Naive thymus-derived CD4-positive, alpha-beta T cell (primary cell): ENCODE data around the gene THBS2. TPM values are rescaled to one million over a fixed set of nuclear protein-coding genes. Genes with fewer than 3 reads are reported as not detected.

ENCODE experiments used
- ATAC-seq: fragments of 150-1000 bp; cut with Tn5 transposase; 2 replicates; pipeline ENCODE4 v1.10.0; 2021; ENCODE audit warnings: mild to moderate bottlenecking, moderate library complexity
- CTCF ChIA-PET: fragments of 350-600 bp; sonication (Branson Sonifier 250); formaldehyde crosslinking; loops from one replicate; lab custom pipeline; 2021; ENCODE audit warnings: antibody characterized with exemption; lab: Charles Lee
- POLR2A ChIA-PET: fragments of 350-600 bp; sonication (Branson Sonifier 250); formaldehyde crosslinking; loops from one replicate; lab custom pipeline; 2021; ENCODE audit warnings: antibody characterized with exemption, inconsistent platforms; lab: Charles Lee
- DNase-seq, 9 donors: peaks; one replicate each; pipeline versions ENCODE4 v3.0.0 to v3.0.0-alpha.2; 2020 to 2022; ENCODE audit warnings: mixed read lengths in 1 of 9
- H3K27ac ChIP-seq: one replicate; pipeline ENCODE4 v1.7.0; 2013; ENCODE audit warnings: mild to moderate bottlenecking, low read depth, low read length, moderate library complexity
- H3K27me3 ChIP-seq, 2 donors: one replicate each; pipeline ENCODE4 v1.7.0; 2013; ENCODE audit warnings: low read length in 2 of 2, mild to moderate bottlenecking in 2 of 2, moderate library complexity in 2 of 2; ENCODE audit not compliant: control insufficient read depth in 2 of 2, insufficient read depth in 2 of 2
- H3K36me3 ChIP-seq, 3 experiments: 1 replicate in 2 of 3; 2 replicates in 1 of 3; pipeline ENCODE4 v1.7.0; 2013; ENCODE audit warnings: low read length in 3 of 3, mild to moderate bottlenecking in 3 of 3, moderate library complexity in 1 of 3; ENCODE audit not compliant: insufficient read depth in 3 of 3, control insufficient read depth in 2 of 3
- H3K4me1 ChIP-seq, 2 donors: one replicate each; pipeline ENCODE4 v1.7.0; 2013; ENCODE audit warnings: low read length in 2 of 2, mild to moderate bottlenecking in 2 of 2, moderate library complexity in 1 of 2; ENCODE audit not compliant: control insufficient read depth in 2 of 2, insufficient read depth in 2 of 2
- H3K4me3 ChIP-seq: 2 replicates; pipeline ENCODE4 v1.7.0; 2013; ENCODE audit warnings: mild to moderate bottlenecking, low read length
- H3K9me3 ChIP-seq, 3 experiments: 1 replicate in 2 of 3; 2 replicates in 1 of 3; pipeline ENCODE4 v1.7.0; 2013; ENCODE audit warnings: low read length in 3 of 3; ENCODE audit not compliant: control insufficient read depth in 2 of 3
- H3K27ac Mint-ChIP-seq, 9 donors: one replicate each; pipeline ENCODE4 v1.8.0; 2020 to 2022; ENCODE audit warnings: mixed read lengths in 9 of 9, mild to moderate bottlenecking in 8 of 9, moderate library complexity in 5 of 9, inconsistent platforms in 2 of 9
- H3K27me3 Mint-ChIP-seq, 5 donors: one replicate each; pipeline ENCODE4 v1.8.0; 2021 to 2022; ENCODE audit warnings: mixed read lengths in 5 of 5, mild to moderate bottlenecking in 1 of 5
- H3K36me3 Mint-ChIP-seq, 5 donors: one replicate each; pipeline ENCODE4 v1.8.0; 2020 to 2022; ENCODE audit warnings: mixed read lengths in 5 of 5, mild to moderate bottlenecking in 3 of 5, inconsistent platforms in 1 of 5
- H3K4me1 Mint-ChIP-seq, 7 donors: one replicate each; pipeline ENCODE4 v1.8.0; 2020 to 2022; ENCODE audit warnings: mixed read lengths in 7 of 7, mild to moderate bottlenecking in 3 of 7, inconsistent platforms in 1 of 7
- H3K4me3 Mint-ChIP-seq, 10 donors: one replicate each; pipeline ENCODE4 v1.8.0; 2020 to 2022; ENCODE audit warnings: mild to moderate bottlenecking in 10 of 10, mixed read lengths in 10 of 10, moderate library complexity in 6 of 10, inconsistent platforms in 2 of 10
- H3K9me3 Mint-ChIP-seq, 11 donors: one replicate each; pipeline ENCODE4 v1.8.0; 2020 to 2022; ENCODE audit warnings: mixed read lengths in 11 of 11, mild to moderate bottlenecking in 4 of 11, inconsistent platforms in 1 of 11, moderate library complexity in 1 of 11
- intact Hi-C, 2 donors: fragments of 100-400 bp; cut with micrococcal nuclease; formaldehyde crosslinking; loops; one replicate each; pipeline ENCODE4 v1.15.1; 2023
- polyA plus RNA-seq, 2 donors: library from polyadenylated mRNA; unstranded; fragments of 300-500 nt; fragmentation: Illumina TruSeq; gene quantifications; one replicate each; pipeline ENCODE4 v1.2.3, GENCODE V29; 2021
- total RNA-seq, 6 experiments: library from RNA in 5 of 6; stranded (reverse) in 5 of 6; gene quantifications; 1 replicate in 5 of 6; 2 replicates in 1 of 6; pipeline ENCODE4 v1.2.3 and lab custom pipeline; 2021 to 2026

The THBS2 gene
- total and polyA plus RNA-seq, 7 experiments from 2014 or later = 0.08 TPM; not detected in 6

GRCh38 chr6:169289257-169289618 lies 35.6 kb upstream of the THBS2 start:
- ChIA-PET POLR2A (no interaction called here), CTCF (no interaction called here)
- H3K27me3 Mint-ChIP-seq = peaks cover 0 to 30% (median 5%) of the 10 kb centered on the region in 5 donors
- H3K27me3 ChIP-seq = no peaks in the 10 kb centered on the region
- peaks cover 0 to 2% (median 0%) of the 10 kb centered on the region in 11 donors for H3K9me3 Mint-ChIP-seq
- ATAC-seq (no peak), DNase-seq (no peak)
- peaks cover 0 to 3% (median 0%) of the 10 kb centered on the region in 7 donors for H3K4me1 Mint-ChIP-seq
- no peaks in the 10 kb centered on the region for H3K9me3 ChIP-seq
- H3K4me1 ChIP-seq = no peaks in the 10 kb centered on the region
- H3K36me3 ChIP-seq = no peaks in the 10 kb centered on the region
- H3K4me3 Mint-ChIP-seq = no peak overlapping the region
- intact Hi-C loops = no loop called here
- H3K27ac Mint-ChIP-seq = no peak overlapping the region
- H3K4me3 ChIP-seq = no peak overlapping the region
- H3K36me3 Mint-ChIP-seq = no peaks in the 10 kb centered on the region
- no peak overlapping the region for H3K27ac ChIP-seq

GRCh38 chr6:169288591-169288990 lies 34.9 kb upstream of the THBS2 start:
- Histone ChIP-seq H3K4me3 (no peak overlapping the region), H3K4me1 (no peaks in the 10 kb centered on the region), H3K27ac (no peak overlapping the region), H3K9me3 (no peaks in the 10 kb centered on the region), H3K27me3 (no peaks in the 10 kb centered on the region), H3K36me3 (no peaks in the 10 kb centered on the region)
- intact Hi-C loops = no loop called here
- Mint-ChIP-seq H3K9me3 (peaks cover 0 to 2% (median 0%) of the 10 kb centered on the region in 11 donors), H3K27me3 (peaks cover 0 to 30% (median 3%) of the 10 kb centered on the region in 5 donors), H3K27ac (no peak overlapping the region), H3K4me1 (peaks cover 0 to 3% (median 0%) of the 10 kb centered on the region in 7 donors), H3K4me3 (no peak overlapping the region), H3K36me3 (no peaks in the 10 kb centered on the region)
- ATAC-seq (no peak), DNase-seq (no peak)
- ChIA-PET CTCF (no interaction called here), POLR2A (no interaction called here)

GRCh38 chr6:169287675-169288074 lies 34.0 kb upstream of the THBS2 start:
- ATAC-seq (no peak), DNase-seq (no peak)
- ChIA-PET CTCF (no interaction called here), POLR2A (no interaction called here)
- Histone ChIP-seq H3K4me3 (no peak overlapping the region), H3K9me3 (no peaks in the 10 kb centered on the region), H3K4me1 (no peaks in the 10 kb centered on the region), H3K36me3 (no peaks in the 10 kb centered on the region), H3K27ac (no peak overlapping the region), H3K27me3 (no peaks in the 10 kb centered on the region)
- H3K4me3 Mint-ChIP-seq = no peak overlapping the region
- peaks cover 0 to 3% (median 0%) of the 10 kb centered on the region in 7 donors for H3K4me1 Mint-ChIP-seq
- peaks cover 0 to 32% (median 3%) of the 10 kb centered on the region in 5 donors for H3K27me3 Mint-ChIP-seq
- intact Hi-C loops = no loop called here
- H3K9me3 Mint-ChIP-seq = peaks cover 0 to 2% (median 0%) of the 10 kb centered on the region in 11 donors
- no peaks in the 10 kb centered on the region for H3K36me3 Mint-ChIP-seq
- no peak overlapping the region for H3K27ac Mint-ChIP-seq

- Mint-ChIP-seq H3K4me1 (peaks cover 0 to 3% (median 0%) of the 10 kb centered on the region in 7 donors), H3K9me3 (peaks cover 0 to 2% (median 0%) of the 10 kb centered on the region in 11 donors), H3K36me3 (no peaks in the 10 kb centered on the region), H3K27ac (no peak overlapping the region), H3K27me3 (peaks cover 0 to 33% (median 8%) of the 10 kb centered on the region in 5 donors), H3K4me3 (no peak overlapping the region)
- Histone ChIP-seq H3K4me3 (no peak overlapping the region), H3K4me1 (no peaks in the 10 kb centered on the region), H3K9me3 (no peaks in the 10 kb centered on the region), H3K27me3 (no peaks in the 10 kb centered on the region), H3K27ac (no peak overlapping the region), H3K36me3 (no peaks in the 10 kb centered on the region)
- ChIA-PET POLR2A (no interaction called here), CTCF (no interaction called here)
- ATAC-seq (no peak), DNase-seq (no peak)
- intact Hi-C loops = no loop called here
Measured at GRCh38 chr6:169286961-169287360, 33.3 kb upstream of the THBS2 start.

- Histone ChIP-seq H3K27me3 (no peaks in the 10 kb centered on the region), H3K36me3 (no peaks in the 10 kb centered on the region), H3K9me3 (no peaks in the 10 kb centered on the region), H3K4me3 (no peak overlapping the region), H3K27ac (no peak overlapping the region), H3K4me1 (no peaks in the 10 kb centered on the region)
- H3K4me3 Mint-ChIP-seq = no peak overlapping the region
- DNase-seq (no peak), ATAC-seq (no peak)
- POLR2A ChIA-PET = no interaction called here
- H3K27ac Mint-ChIP-seq = no peak overlapping the region
- intact Hi-C loops = no loop called here
- H3K36me3 Mint-ChIP-seq = no peaks in the 10 kb centered on the region
- no peaks in the 10 kb centered on the region for H3K4me1 Mint-ChIP-seq
- peaks cover 0 to 2% (median 0%) of the 10 kb centered on the region in 11 donors for H3K9me3 Mint-ChIP-seq
- CTCF ChIA-PET = no interaction called here
- H3K27me3 Mint-ChIP-seq = peaks cover 0 to 25% (median 8%) of the 10 kb centered on the region in 5 donors
Measured at GRCh38 chr6:169285165-169285564, 31.5 kb upstream of the THBS2 start.

- no peak for DNase-seq
- peaks cover 0 to 2% (median 0%) of the 10 kb centered on the region in 11 donors for H3K9me3 Mint-ChIP-seq
- no peak overlapping the region for H3K27ac ChIP-seq
- intact Hi-C loops = no loop called here
- ATAC-seq = no peak
- ChIA-PET POLR2A (no interaction called here), CTCF (no interaction called here)
- no peaks in the 10 kb centered on the region for H3K36me3 Mint-ChIP-seq
- H3K4me1 Mint-ChIP-seq = no peaks in the 10 kb centered on the region
- no peaks in the 10 kb centered on the region for H3K27me3 ChIP-seq
- H3K4me3 Mint-ChIP-seq = no peak overlapping the region
- H3K27ac Mint-ChIP-seq = no peak overlapping the region
- H3K4me1 ChIP-seq = no peaks in the 10 kb centered on the region
- no peak overlapping the region for H3K4me3 ChIP-seq
- no peaks in the 10 kb centered on the region for H3K36me3 ChIP-seq
- H3K9me3 ChIP-seq = no peaks in the 10 kb centered on the region
- peaks cover 0 to 23% (median 8%) of the 10 kb centered on the region in 5 donors for H3K27me3 Mint-ChIP-seq
Measured at GRCh38 chr6:169283924-169284323, 30.3 kb upstream of the THBS2 start.

- Mint-ChIP-seq H3K36me3 (no peaks in the 10 kb centered on the region), H3K4me3 (no peak overlapping the region), H3K27ac (no peak overlapping the region), H3K9me3 (no peaks in the 10 kb centered on the region), H3K4me1 (no peaks in the 10 kb centered on the region), H3K27me3 (peaks cover 0 to 13% (median 4%) of the 10 kb centered on the region in 5 donors)
- intact Hi-C loops = no loop called here
- DNase-seq (no peak), ATAC-seq (no peak)
- no peaks in the 10 kb centered on the region for H3K4me1 ChIP-seq
- ChIA-PET POLR2A (no interaction called here), CTCF (no interaction called here)
- no peaks in the 10 kb centered on the region for H3K27me3 ChIP-seq
- no peak overlapping the region for H3K27ac ChIP-seq
- no peaks in the 10 kb centered on the region for H3K9me3 ChIP-seq
- no peaks in the 10 kb centered on the region for H3K36me3 ChIP-seq
- H3K4me3 ChIP-seq = no peak overlapping the region
Measured at GRCh38 chr6:169282043-169282442, 28.4 kb upstream of the THBS2 start.
